ENCODE measurements around the gene FRMPD3.

Gene FRMPD3

DNA sequence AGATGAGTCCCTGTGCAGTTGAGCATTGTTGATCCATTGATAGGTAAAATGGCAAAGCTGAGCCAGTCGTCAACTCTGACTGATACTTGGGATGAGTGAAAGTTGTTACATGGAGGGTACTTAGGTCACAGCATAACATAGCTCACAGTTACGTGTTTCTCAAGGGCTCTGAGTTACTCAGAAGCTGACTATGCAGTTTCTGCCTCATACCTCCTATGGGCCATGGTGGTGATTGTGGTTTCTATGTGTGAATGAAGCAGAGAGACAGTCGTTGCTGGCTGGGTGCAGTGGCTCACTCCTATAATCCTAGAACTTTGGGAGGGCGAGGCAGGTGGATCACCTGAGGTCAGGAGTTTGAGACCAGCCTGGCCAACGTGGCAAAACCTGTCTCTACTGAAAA lies 30.8 kb downstream of the FRMPD3 start:
- Mint-ChIP-seq H3K36me3 (ENCODE audit: low read depth) (no peaks in the 10 kb centered on the region), H3K4me1 (peaks cover 41% of the 10 kb centered on the region), H3K27ac (no peak overlapping the region), H3K9me3 (no peaks in the 10 kb centered on the region), H3K4me3 (no peak overlapping the region), H3K27me3 (ENCODE audit: low read depth) (no peaks in the 10 kb centered on the region)
- TF ChIP-seq, protein P1, sequence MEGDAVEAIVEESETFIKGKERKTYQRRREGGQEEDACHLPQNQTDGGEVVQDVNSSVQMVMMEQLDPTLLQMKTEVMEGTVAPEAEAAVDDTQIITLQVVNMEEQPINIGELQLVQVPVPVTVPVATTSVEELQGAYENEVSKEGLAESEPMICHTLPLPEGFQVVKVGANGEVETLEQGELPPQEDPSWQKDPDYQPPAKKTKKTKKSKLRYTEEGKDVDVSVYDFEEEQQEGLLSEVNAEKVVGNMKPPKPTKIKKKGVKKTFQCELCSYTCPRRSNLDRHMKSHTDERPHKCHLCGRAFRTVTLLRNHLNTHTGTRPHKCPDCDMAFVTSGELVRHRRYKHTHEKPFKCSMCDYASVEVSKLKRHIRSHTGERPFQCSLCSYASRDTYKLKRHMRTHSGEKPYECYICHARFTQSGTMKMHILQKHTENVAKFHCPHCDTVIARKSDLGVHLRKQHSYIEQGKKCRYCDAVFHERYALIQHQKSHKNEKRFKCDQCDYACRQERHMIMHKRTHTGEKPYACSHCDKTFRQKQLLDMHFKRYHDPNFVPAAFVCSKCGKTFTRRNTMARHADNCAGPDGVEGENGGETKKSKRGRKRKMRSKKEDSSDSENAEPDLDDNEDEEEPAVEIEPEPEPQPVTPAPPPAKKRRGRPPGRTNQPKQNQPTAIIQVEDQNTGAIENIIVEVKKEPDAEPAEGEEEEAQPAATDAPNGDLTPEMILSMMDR (IDR thresholded peaks at IDR 0.05; ENCODE audit: unreplicated experiment in 3 of 3) = no peak

DNA sequence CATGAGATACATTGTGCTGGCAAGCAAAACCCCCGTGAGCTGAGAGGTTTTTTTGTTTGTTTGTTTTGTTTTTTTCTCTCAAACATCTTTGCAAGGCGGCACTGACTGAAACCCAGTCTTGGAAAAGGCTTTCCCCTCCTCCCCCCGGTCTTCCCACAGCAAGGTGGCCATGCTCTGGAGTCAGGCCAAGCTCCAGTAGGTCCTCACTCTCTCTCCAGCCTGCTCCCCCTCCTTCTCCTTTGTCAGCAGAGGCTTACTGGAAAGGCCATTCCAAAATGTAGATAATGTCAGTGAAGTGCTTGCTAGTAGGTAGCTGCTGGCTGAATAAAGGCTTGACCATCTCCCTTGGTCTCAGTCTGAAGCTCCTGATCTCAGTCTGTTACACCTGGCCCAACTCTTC lies 32.6 kb downstream of the FRMPD3 start:
- H3K27me3 Mint-ChIP-seq (ENCODE audit: low read depth) = no peaks in the 10 kb centered on the region
- H3K36me3 Mint-ChIP-seq (ENCODE audit: low read depth) = no peaks in the 10 kb centered on the region
- H3K9me3 Mint-ChIP-seq = no peaks in the 10 kb centered on the region
- no peak overlapping the region for H3K4me3 Mint-ChIP-seq
- H3K27ac Mint-ChIP-seq = peak overlapping the region in 2 of 3 experiments; percentile 15 to 33
- TF ChIP-seq, protein P1 (IDR thresholded peaks at IDR 0.05; ENCODE audit: unreplicated experiment in 3 of 3) = no peak
- H3K4me1 Mint-ChIP-seq = peaks cover 34% of the 10 kb centered on the region

DNA sequence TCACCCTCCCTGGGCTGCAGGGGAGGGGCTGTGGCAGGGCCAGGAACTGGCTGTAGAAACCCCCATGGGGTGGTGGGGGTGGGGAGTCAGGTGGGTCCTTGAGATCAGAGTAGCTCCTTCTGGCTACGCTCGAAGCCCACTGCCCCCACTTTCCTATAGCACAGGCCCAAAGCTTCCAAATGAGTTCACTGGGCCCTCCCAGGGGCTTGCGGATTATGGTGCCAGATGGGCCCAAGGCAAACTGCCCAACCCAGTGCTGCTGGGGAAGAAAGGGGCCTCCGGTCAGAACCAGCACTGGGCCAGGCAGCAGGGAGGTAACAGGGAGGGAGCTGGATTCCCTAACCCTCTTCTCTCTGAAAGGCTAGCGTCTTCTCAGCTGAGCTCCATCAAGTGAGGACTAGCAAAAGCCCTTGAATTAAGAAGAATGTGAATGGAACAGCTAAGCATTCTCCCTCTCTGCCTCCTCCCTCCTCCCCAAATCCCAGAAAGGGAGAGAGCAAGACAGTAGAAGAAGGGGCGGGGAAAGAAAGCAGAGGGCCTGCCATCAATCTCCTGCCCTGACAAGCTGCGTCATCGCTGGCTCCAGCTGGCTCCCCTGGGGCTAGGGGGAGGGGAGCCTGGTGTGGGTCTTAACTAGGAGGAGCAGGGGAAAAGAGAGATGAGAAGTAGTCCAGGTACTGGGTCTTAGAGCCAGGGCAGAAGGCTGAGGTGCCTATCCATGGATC lies 34.7 kb downstream of the FRMPD3 start:
- Mint-ChIP-seq H3K27me3 (ENCODE audit: low read depth) (peaks cover 3% of the 10 kb centered on the region), H3K9me3 (peaks cover 3% of the 10 kb centered on the region), H3K27ac (peak overlapping the region; percentile 32 to 81 (median 66)), H3K4me1 (peaks cover 24% of the 10 kb centered on the region), H3K4me3 (peak overlapping the region in 1 of 3 experiments; percentile 61), H3K36me3 (ENCODE audit: low read depth) (no peaks in the 10 kb centered on the region)
- TF ChIP-seq, protein P1 (IDR thresholded peaks at IDR 0.05; ENCODE audit: unreplicated experiment in 3 of 3) = no peak

DNA sequence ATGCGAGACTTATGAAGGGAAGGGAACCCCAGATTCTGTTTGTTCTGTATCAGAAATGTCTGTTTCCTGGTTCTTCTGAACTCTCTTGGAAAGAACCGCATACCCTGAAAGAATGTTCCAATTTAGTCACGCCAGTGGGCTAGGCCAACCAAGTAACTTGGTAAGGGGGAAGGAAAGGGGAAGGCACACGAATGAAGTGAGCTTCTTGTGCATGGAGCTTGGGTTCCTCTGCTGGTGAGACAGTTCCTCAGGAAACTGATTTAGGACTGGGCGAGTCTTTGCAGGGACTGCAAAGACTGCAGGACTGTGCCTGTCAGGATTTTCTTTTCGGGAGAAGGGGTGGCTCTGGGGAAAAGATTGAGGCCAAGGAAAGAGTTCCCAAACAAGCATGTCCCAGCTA lies 35.6 kb downstream of the FRMPD3 start:
- Mint-ChIP-seq H3K27ac (peak overlapping the region; percentile 38 to 81 (median 61)), H3K36me3 (ENCODE audit: low read depth) (no peaks in the 10 kb centered on the region), H3K27me3 (ENCODE audit: low read depth) (peaks cover 3% of the 10 kb centered on the region), H3K9me3 (peaks cover 3% of the 10 kb centered on the region), H3K4me3 (peak overlapping the region in 1 of 3 experiments; percentile 6), H3K4me1 (peaks cover 24% of the 10 kb centered on the region)
- TF ChIP-seq, protein P1 (IDR thresholded peaks at IDR 0.05; ENCODE audit: unreplicated experiment in 3 of 3) = no peak

DNA sequence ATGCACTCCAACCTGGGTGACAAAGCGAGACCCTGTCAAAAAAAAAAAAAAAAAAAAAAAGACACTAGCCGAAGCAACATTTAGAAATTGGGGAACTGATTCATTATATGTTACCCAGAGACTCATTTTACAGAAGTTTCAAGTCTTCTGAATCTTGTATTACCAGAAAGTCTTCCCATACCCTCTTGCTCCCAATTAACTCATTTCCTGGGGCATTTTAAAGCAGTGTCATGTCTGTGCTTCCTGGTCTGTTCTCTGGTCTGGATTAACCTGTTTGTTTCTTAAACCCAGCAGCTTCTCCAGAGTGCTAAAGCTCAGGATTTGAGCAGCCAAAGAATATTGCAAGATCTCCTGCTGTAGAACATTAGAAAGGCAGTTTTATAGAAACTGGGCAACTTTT lies 43.7 kb downstream of the FRMPD3 start:
- H3K27ac Mint-ChIP-seq = no peak overlapping the region
- peaks cover 7% of the 10 kb centered on the region for H3K9me3 Mint-ChIP-seq
- no peaks in the 10 kb centered on the region for H3K4me1 Mint-ChIP-seq
- H3K36me3 Mint-ChIP-seq (ENCODE audit: low read depth) = no peaks in the 10 kb centered on the region
- H3K4me3 Mint-ChIP-seq = no peak overlapping the region
- peaks cover 13% of the 10 kb centered on the region for H3K27me3 Mint-ChIP-seq (ENCODE audit: low read depth)
- TF ChIP-seq, protein P1 (IDR thresholded peaks at IDR 0.05; ENCODE audit: unreplicated experiment in 3 of 3) = no peak

DNA sequence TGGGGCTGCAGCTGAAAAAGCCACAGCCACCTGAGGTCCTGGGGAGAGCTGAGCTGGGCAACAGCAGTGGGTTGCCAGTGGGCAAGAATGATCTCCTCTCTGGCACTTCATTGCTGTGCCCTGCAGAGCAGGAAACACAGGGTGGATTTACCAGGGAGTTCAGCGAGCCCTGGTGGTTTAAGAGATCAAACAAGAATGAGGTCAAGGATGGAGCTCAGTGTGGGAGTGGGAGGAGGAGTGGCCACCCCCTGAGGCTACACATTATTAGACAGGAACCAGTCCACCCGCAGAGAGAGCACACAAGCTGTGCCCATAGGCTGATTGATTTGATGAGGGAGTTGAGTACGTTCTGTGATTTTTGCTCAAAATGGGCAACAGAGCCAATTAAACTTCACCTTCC lies 47.3 kb downstream of the FRMPD3 start:
- Mint-ChIP-seq H3K27me3 (ENCODE audit: low read depth) (peaks cover 10% of the 10 kb centered on the region), H3K36me3 (ENCODE audit: low read depth) (no peaks in the 10 kb centered on the region), H3K27ac (no peak overlapping the region), H3K4me3 (no peak overlapping the region), H3K4me1 (peaks cover 3% of the 10 kb centered on the region), H3K9me3 (peaks cover 11% of the 10 kb centered on the region)
- TF ChIP-seq, protein P1 (IDR thresholded peaks at IDR 0.05; ENCODE audit: unreplicated experiment in 3 of 3) = no peak

All from nephron (organoid).